NB4 (cell line): ENCODE results near the gene SYCE1.

Experiments used
- DNase-seq: peaks from one replicate; pipeline ENCODE4 v3.0.0; 2010; ENCODE audit warnings: low read depth
- H3K4me3 ChIP-seq: one replicate; pipeline ENCODE4 v1.5.1; 2011; ENCODE audit warnings: mild to moderate bottlenecking, low read depth, low read length, moderate library complexity
- MAX ChIP-seq: IDR thresholded peaks from 2 replicates; pipeline ENCODE4 v1.6.1; 2011; ENCODE audit warnings: low read depth, low read length
- MYC ChIP-seq: IDR thresholded peaks from 2 replicates; pipeline ENCODE4 v1.6.1; 2011; ENCODE audit warnings: low read depth, low read length
- POLR2A ChIP-seq: IDR thresholded peaks from 2 replicates; pipeline ENCODE4 v1.6.1; 2011; ENCODE audit warnings: mild to moderate bottlenecking; ENCODE audit not compliant: insufficient read length; ENCODE audit errors: extremely low read depth
- TF ChIP-seq, protein P1 (sequence below): IDR thresholded peaks from one replicate; pipeline ENCODE4 v1.5.1; 2012; ENCODE audit warnings: low read depth, low read length

The SYCE1 gene

DNA sequence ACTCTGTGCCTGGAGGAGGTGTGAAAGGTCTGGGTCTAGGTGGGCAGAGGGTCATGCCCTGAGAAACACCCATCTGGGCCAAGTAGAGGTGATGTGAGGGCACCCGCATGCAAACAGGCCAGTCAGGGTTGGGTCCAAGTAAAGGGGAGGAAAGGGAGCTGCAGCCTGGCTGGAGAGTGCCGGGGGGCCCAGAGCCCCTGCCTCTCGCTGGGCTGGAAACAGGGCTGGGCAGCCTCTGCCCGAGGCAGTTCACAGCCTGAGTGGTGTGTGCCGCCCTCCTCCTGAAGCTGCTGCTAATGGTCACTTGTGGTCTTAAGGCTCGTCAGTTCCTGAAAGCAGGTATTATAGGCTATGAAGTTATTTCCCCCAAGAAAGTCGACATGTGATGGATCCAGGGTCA is 31.0 kb downstream of the SYCE1 start:
- TF ChIP-seq POLR2A, result no peak
- TF ChIP-seq MYC, result no peak
- TF ChIP-seq MAX, result no peak
- TF ChIP-seq, protein P1, sequence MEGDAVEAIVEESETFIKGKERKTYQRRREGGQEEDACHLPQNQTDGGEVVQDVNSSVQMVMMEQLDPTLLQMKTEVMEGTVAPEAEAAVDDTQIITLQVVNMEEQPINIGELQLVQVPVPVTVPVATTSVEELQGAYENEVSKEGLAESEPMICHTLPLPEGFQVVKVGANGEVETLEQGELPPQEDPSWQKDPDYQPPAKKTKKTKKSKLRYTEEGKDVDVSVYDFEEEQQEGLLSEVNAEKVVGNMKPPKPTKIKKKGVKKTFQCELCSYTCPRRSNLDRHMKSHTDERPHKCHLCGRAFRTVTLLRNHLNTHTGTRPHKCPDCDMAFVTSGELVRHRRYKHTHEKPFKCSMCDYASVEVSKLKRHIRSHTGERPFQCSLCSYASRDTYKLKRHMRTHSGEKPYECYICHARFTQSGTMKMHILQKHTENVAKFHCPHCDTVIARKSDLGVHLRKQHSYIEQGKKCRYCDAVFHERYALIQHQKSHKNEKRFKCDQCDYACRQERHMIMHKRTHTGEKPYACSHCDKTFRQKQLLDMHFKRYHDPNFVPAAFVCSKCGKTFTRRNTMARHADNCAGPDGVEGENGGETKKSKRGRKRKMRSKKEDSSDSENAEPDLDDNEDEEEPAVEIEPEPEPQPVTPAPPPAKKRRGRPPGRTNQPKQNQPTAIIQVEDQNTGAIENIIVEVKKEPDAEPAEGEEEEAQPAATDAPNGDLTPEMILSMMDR, result no peak
- no peak overlapping the region for H3K4me3 ChIP-seq
- DNase-seq, result no peak

- DNase-seq, result no peak
- no peak overlapping the region for H3K4me3 ChIP-seq
- TF ChIP-seq MYC, result no peak
- TF ChIP-seq, protein P1, result no peak
- TF ChIP-seq POLR2A, result no peak
- TF ChIP-seq MAX, result no peak
Observed at GRCh38 chr10:133532871-133533270, 32.5 kb downstream of the SYCE1 start.

GRCh38 chr10:133530506-133530905 is 34.9 kb downstream of the SYCE1 start:
- TF ChIP-seq MAX (0 out of 2 replicates have a peak, but pooled peaks have one; percentile 6), POLR2A (no peak)

GRCh38 chr10:133529576-133529946 is 35.8 kb downstream of the SYCE1 start:
- DNase-seq, result peak; percentile 71
- TF ChIP-seq, protein P1, result no peak
- TF ChIP-seq MYC (no peak), POLR2A (no peak), MAX (no peak)
- peak overlapping the region; percentile 78 for H3K4me3 ChIP-seq

More at GRCh38 chr10:133530506-133530905, 34.9 kb downstream of the SYCE1 start:
- peak; percentile 87 for DNase-seq
- peak overlapping the region; percentile 78 for H3K4me3 ChIP-seq

GRCh38 chr10:133528845-133529575 is 36.4 kb downstream of the SYCE1 start:
- H3K4me3 ChIP-seq, result peak overlapping the region; percentile 78
- peak; percentile 99 for DNase-seq
- TF ChIP-seq MYC (peak; percentile 44; the same call in 1 of the 2 replicates), POLR2A (peak; percentile 34), MAX (peak; percentile 61; the same call in 1 of the 2 replicates)
- TF ChIP-seq, protein P1, result no peak

DNA sequence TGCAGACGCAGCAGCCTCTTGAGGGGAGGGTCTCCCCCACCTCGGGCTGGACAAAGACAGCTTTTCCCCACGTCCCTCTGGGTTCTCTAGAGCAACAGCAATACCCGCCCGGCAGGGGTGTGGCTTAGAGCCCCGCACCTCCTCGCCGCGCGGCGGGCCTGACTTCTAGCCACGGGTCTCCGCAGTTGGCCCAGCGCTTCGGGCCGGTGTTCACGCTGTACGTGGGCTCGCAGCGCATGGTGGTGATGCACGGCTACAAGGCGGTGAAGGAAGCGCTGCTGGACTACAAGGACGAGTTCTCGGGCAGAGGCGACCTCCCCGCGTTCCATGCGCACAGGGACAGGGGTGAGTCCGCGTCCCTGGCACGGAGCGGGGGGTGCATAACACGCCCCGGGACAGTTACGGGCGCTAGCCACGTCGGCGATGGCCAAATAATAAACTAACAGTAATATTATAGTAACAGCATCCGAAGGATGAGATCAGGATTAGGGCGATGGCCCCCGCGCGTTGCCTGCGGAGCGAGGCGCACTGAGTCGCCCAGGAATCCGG is 37.0 kb downstream of the SYCE1 start:
- DNase-seq, result peak; percentile 55
- no peak for TF ChIP-seq POLR2A
- TF ChIP-seq MYC, result no peak
- TF ChIP-seq MAX, result no peak
- TF ChIP-seq, protein P1, result no peak
- peak overlapping the region; percentile 78 for H3K4me3 ChIP-seq
